Frontal cortex (tissue), 4 donors: ENCODE results near the gene NCAM2. TPM values are rescaled to one million over a fixed set of nuclear protein-coding genes. Genes with fewer than 3 reads are reported as not detected.

ENCODE experiments used
- DNase-seq, 2 donors: peaks; one replicate each; pipeline ENCODE4 v3.0.0; 2012; ENCODE audit warnings: low spot score in 2 of 2
- FAIRE-seq: peaks from 2 replicates; lab custom pipeline; 2012; peaks lifted over from hg19 to GRCh38; lab: Jason Lieb, UNC
- total RNA-seq: library from RNA; depleted of rRNA; stranded (reverse); fragments of >200 nt; gene quantifications from one replicate; pipeline ENCODE4 v1.2.3, GENCODE V29; 2014
- donor health status: control.
- donor health status: control.
- donor health status: control.

The NCAM2 gene
- total RNA-seq, 1 donor from 2014 or later: 63.6 TPM

DNA sequence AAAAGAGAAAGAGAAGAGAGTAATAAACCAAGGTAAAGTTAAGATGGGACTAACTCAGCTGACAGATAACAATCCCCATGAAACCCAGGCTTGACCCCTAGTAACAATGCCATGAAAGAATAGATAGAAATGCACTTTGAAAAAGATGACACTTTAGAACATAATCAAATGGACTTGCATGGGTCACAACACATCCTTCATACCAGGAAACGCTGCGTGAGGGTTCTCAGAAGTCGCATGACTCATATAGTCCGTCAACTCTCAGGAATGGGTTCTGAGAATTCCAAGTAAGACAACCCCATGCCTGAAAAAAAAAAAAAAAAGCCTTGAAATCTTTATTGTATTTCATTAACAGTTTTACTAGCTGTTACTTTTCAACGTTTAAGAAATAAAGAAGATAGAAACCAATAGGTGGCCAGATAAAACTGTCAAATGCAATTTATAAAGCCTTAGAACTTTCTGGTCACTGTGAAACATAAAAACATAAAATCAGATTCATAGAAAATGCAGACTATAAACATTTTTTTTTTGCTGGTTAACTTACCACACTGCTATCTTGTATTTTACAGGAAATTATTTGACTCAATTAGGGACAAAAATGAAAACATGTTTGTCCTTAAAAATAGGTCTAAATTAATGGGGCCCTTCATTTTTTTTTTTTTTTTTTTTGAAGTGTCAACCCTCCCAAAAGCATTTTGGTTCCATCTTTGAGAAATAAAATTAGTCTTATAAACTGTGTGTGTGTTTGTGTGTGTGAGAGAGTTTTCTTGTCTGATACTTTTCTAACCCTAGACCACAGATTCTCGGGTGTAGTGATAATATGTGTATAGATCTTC lies 202.1 kb downstream of the NCAM2 start:
- no peak for DNase-seq
- FAIRE-seq: no peak

DNA sequence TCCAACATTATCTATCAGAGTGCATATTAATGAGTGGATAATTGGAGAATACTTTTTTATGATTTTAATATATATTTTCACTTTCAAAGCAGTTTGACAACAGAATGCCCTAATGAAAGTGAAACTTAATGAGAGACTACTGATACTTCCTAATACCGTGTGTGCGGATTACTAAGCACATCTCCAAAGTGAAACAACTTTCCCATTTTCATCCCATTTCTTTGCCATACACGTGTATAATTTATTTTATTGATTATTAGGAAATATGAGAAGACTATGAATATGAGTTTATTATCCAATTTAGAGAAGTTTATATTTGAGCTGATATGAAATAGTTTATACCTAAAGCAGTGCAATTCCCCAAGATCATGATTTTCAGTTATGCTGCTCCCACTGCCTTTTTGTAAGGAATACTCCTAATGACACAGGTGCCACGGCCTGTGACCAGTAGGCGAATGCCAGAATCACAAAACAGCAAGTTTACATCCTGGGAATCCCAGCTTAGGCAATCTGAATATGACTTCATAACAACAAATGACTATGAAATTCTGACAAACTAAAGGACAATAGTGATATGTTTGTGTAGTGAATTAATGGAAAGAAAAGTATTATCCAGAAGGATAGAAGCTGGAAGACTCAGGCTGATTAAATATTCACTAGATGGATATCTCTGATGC lies 202.9 kb downstream of the NCAM2 start:
- FAIRE-seq: no peak
- DNase-seq: no peak

DNA sequence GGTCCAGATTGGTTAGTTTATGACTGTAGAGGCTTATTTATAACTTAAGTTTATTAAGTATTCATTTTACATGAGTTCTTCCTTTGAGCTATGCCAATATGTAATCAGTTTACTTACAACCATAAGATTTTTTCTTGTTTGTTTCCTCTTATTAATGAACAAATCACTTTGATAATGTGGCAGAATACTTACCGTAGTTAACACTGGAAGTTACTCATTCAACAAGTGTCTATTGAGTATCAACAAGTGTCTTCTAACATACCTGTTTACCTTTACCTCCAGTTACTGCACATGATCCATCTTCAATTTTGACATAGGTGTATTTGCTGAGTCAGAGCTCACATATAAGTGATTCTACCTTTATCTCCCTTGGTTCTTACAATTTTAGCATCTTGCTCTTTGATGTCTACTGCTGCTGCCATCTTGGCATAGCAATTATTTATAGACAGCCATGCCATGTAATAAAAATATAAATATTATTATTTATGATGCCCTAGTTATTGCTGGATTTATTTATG lies 205.7 kb downstream of the NCAM2 start:
- no peak for DNase-seq
- FAIRE-seq: no peak

DNA sequence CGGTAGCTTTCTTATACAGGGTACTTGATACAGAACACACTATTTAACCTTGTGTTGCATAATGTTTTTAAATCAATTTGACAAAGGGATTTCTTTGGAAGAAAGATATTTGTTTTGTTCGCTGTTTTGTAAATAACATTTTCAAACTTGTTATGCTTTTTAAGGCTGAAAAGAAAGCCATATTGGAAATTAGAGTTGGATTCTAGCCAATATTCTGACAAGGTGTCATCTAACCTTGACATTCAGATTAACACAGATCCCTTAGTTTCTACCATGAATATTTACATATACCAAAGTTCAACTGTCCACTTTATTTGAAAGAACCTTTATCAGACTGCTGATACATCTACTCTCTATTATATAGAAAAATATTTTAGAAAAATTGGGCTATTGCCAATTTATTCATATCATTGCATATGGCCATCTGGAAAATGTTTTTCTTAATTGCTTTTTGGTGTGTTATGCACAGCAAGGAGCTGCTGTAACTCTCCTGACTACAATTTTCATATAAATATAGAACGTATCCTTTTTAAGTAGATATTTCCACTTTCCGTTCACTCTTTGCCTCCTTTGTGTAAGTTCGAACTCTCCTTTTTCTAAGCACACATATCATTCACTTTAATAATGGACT lies 206.3 kb downstream of the NCAM2 start:
- DNase-seq (no peak), FAIRE-seq (no peak)

DNA sequence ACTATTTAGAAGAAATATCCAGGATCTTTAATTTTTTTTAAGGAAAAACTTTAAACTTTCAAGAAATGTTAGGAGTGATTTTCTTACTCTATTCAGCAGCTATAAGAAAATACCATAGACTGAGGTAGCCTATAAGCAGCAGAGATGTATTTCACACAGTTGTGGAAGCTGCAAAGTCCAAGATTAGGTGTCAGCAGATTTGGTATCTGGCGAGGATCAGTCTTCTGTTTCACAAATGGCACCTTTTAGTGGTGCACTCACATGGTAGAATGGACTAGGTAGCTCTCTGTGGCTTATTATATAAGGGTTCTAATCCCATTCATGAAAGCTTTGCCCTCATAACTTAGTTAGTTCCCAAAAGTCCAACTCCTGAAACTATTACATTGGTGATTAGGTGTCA lies 207.4 kb downstream of the NCAM2 start:
- FAIRE-seq (no peak), DNase-seq (no peak)

DNA sequence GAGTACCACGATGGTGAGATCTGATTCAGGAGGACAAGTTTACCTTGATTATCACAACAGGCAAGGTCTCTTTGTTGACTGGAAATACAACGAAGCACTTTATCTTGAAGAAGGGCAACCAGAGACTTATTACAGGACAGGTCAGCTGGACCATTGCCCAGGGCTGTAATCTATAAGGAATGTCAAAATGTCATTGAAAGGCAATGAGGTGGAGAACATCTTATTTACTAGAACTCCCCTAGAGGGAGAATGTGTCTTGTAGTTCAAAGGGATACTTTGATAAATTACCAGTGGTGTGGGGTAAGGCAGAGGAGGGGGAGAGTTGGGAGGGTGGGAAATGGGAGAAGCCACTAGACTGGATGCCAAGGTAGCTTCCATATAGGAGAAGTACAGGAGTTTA lies 212.3 kb downstream of the NCAM2 start:
- FAIRE-seq (no peak), DNase-seq (no peak)

DNA sequence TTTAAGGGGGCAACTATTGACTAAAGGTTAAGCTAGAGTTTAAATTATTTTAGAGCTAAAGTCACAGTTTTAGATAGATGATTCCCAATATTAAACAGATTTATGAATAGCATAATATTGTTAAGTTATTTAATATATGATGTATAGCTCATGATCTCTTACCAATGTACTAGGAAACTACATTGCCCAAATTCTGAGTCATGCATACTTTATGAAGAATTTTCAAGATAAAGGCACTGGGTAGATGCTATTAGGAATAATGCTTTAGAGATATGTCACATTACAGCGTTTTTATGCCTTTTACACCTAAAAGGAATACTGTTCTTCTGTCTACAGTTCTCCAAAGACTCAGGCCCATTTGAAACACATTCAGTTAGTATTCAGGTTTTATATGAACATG lies 215.1 kb downstream of the NCAM2 start:
- FAIRE-seq (no peak), DNase-seq (no peak)

DNA sequence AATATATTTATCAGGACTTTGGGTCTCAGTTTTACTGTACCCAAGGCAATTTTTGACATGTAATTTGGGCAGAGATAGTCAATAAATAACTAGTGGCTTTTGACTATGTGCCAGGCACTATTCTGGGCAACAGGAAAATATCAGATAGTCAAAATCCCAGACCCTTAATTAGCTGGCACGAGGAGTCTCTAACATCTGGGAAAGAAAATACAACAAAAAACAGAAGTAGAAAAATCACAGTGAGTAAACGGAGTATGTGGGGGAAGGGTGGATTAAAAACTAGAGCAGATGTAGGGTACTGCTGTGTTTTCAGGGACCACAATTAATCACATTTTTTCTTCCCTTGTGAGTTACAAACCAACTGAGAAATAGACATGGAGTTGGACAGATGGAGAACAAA lies 217.8 kb downstream of the NCAM2 start:
- no peak for DNase-seq
- no peak for FAIRE-seq

DNA sequence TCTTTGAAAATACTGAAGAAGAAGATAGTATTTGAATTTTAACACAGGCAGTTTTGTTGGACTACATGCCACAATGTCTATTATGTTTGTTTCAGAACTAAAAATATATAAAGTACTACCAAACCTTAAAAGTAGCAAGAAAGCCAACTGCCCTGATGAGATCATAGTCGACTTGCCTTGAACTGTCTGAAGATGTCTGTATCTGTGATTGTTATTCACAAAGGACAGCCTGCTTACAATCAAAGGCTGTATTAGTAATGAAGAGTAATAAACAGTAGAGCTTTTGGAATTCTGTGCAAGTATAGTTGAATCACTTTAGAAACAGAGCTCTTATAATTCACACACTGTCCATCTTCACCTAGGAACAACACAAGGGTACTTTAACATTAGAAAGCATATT lies 228.3 kb downstream of the NCAM2 start:
- no peak for DNase-seq
- FAIRE-seq: no peak

DNA sequence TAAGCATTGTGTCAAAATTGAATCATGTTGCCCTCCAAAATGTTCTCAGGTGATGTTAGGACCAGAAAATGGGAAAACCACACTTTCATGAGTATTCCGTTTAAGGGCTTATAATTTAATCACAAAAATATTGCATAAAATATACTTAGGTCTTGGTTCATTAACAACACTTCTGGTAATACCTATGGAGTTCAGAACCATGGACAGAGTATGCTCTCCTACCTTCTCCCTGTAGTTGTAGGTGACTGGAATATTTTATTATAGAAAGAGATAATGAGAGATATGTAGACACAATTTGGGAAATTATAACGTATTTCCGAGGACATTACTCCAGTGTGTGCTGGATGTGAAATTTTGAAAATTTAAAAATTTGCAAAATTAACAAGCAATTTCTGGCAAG lies 232.5 kb downstream of the NCAM2 start:
- DNase-seq (no peak), FAIRE-seq (no peak)

DNA sequence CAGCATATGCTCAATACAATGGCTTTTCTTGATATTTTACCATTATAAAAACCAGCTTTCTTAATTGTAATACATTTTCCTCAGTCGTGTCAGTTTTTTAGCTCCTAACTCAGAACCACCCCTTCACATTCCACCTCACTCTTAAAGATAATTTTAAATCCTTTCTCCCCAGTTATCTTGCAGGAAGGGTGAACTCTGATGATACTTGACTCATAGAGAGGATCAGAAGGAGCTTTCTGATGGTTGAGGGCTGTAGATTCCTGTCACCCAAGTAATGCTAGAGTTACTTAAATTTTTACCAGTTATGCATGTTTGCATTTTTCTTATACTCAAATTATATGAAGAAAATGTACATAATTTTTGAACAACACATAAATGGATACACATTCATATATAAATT lies 233.7 kb downstream of the NCAM2 start:
- no peak for DNase-seq
- no peak for FAIRE-seq

DNA sequence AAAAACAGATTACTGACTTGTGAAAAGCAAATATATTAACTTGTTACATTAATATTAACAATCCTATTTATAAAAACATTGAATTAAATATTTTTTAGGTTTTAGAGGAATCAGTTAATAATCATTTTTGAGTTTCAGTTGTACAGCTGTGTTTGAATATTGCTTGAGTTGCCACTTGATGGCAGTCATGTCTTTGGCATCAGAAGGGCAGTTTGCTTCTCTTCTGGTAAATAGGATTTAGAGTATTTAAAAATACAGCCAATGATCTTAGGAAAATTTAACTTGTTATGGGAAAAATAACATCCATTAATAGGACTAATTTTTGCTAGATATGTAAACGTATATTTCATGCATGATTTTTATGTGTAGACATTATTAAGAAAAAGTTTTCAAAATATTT lies 234.1 kb downstream of the NCAM2 start:
- peak in 1 of 2 donors; percentile 1 for DNase-seq
- FAIRE-seq: peak; percentile 98

DNA sequence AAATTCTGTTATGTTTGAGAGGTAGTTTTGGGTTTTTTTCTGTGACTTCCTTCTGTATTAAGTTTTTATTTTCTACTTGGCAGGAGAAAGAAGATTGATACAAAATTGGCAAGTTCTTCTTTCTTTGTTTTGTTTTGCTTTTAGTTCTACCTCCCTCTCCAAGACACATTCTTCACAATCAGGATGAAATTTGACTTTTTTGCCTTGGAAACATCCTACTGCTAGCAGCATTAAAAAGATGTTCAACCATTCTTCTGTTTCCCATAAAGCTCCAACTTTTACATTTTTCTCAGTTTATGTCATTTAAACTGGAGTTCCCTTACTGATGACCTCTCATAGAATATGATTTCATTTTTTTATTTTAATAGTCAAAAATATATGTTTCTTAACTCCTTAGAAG lies 234.8 kb downstream of the NCAM2 start:
- DNase-seq: no peak
- peak; percentile 51 for FAIRE-seq

DNA sequence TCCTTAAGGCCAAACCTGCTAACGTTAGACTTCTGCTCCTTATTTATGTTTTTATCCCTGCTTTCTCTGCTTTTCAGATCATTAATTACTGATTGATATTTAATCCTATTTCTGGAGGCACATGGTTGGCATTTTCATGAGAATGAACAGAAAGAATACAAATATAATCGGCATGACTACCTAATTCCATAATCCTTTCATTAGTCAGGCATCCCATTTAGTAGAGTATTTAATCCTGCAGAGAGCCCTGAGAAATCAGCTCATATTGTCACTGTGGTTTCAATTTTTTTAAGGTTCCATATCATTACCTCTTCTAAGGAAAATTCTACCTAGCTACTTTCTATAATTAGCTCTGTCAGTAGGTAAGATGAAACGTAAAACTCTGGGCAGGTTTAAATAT lies 238.8 kb downstream of the NCAM2 start:
- no peak for FAIRE-seq
- DNase-seq: no peak

DNA sequence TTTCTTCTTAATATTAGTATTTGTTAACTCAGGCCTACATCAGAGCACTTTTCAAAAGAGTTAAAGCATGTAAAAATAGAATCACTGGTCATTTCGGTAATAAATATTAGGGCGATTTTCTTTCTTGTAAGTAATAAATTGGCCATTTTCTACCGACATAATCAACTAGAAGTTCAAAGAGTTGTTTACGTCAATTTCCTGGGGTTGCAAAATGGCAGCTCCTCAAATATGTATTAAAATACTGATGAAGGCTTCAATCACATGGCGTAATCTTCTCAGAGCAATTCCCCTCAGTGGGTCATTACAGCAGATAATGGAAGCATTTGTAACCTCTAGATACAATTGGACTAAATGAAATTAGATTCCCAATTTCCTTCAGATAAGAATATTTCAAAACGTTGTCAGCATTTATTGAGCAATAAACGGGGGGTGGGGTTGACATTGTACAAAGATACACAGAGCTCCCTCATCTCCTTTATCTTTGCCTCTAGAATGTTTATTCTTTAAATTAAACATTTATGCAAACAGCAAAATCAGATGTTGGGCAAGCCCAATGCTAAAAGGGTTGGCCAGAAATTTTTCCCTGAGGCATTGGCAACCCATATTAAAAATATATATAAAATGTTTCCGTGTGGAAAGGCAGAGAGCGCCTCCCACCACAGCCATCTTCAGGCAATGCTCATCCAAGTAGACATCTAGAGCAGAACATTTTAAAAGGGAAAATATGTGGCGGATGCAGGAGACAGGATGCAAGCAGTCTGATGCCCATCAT lies 240.6 kb downstream of the NCAM2 start:
- FAIRE-seq (no peak), DNase-seq (no peak)

DNA sequence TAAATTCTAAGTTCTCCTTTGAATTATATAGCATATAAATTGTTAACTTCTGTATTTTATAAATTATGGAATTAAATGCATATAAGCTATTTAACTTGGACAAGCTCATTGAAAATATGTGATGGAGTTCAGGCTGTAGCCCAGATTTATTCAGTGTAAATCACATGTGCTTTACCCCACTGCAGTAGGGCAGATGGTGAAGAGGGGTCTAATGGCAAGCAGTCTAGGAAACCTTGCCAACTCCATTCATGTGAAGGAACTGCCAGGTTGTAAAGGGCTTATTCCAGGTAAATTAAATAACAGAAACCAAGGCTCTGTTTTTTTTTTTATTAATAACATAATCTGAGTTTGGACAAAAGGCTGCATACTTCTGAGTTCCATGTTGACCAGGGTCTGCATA lies 243.2 kb downstream of the NCAM2 start:
- no peak for FAIRE-seq
- DNase-seq: no peak

DNA sequence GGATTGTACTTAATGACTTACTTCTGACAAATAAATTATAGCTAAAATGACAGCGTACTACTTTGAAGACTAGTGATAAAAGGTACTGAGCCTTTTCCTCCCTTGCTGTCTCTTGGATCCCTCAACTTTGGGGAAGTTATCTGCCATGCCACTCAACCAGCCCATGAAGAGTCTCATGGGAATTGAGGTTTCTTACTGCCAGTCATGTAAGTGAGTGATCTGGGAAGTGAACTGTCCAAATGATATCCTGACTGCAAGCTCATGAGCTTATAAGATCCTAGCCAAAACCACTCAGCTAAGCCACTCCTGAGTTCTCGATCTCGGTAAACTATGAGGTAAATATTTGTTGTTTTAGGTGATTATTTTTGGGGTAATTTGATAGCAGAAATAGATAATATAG lies 247.8 kb downstream of the NCAM2 start:
- no peak for DNase-seq
- no peak for FAIRE-seq

DNA sequence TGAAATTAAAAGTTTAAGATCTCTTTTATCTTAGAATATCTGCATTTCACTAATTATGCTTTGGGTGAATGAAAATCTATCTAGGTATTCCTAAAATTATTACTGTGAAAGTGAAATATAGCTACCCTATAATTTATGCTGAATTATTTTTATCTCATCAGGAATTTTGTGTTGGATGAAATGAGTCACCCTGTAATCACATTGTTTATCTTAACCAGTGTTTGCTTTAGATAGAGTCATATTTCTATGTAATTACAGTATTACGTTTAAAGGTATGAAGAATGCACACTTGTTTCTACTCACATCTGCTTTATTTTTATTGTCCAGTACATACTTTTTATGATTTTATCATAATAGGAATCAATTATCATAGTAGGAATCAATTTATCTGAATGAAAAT lies 249.2 kb downstream of the NCAM2 start:
- FAIRE-seq (peak; percentile 39), DNase-seq (no peak)

DNA sequence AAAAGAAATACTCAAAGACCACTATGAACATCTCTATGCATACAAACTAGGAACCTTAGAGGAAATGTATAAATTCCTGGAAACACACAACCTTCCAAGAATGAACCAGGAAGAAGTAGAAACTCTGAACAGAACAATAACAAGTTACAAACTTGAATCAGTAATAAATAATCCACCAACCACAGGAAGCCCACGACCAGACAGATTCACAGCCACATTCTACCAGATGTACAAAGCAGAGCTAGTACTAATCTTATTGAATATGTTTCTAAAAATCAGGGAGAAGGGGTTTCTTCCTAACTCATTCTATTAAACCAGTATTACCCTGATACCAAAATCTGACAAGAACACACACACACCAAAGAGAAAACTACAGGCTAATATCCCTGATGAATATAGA lies 263.8 kb downstream of the NCAM2 start:
- FAIRE-seq (no peak), DNase-seq (no peak)

DNA sequence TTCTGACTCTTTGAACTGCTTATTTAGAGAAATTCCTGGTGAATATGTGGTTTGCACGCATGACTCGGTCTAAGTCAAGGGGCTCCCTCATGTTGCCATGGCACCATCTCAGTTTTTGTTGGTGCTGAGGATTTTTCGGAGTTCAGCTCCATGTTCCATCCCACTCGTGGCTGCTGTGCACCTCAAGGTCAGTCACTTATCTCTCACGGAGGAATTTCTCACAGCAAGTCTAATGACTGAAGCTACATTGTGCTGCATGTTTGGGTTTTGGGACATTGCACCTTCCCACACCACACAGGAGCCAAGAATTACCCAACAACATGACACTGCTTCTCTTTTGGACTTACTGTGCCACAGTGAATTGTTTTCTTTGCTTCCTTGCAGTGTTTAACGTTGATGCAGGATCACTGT lies 269.9 kb downstream of the NCAM2 start:
- DNase-seq (no peak), FAIRE-seq (no peak)
